Mammary epithelial cell (primary cell): ENCODE measurements around the gene SOX8.

Experiments
- CTCF ChIP-seq, 2 donors: IDR thresholded peaks in 1 of 2; conservative IDR thresholded peaks in 1 of 2; 2 replicates each; pipeline ENCODE4 v1.5.1; 2011 to 2012; ENCODE audit warnings: inconsistent platforms in 2 of 2, low read length in 2 of 2, mild to moderate bottlenecking in 2 of 2, control low read depth in 1 of 2, low read depth in 1 of 2; ENCODE audit not compliant: insufficient read depth in 1 of 2; ENCODE audit errors: extremely low read depth in 1 of 2
- EZH2 ChIP-seq: IDR thresholded peaks from 2 replicates; pipeline ENCODE4 v1.6.1; 2012; ENCODE audit warnings: low read length, inconsistent platforms, borderline replicate concordance

DNA sequence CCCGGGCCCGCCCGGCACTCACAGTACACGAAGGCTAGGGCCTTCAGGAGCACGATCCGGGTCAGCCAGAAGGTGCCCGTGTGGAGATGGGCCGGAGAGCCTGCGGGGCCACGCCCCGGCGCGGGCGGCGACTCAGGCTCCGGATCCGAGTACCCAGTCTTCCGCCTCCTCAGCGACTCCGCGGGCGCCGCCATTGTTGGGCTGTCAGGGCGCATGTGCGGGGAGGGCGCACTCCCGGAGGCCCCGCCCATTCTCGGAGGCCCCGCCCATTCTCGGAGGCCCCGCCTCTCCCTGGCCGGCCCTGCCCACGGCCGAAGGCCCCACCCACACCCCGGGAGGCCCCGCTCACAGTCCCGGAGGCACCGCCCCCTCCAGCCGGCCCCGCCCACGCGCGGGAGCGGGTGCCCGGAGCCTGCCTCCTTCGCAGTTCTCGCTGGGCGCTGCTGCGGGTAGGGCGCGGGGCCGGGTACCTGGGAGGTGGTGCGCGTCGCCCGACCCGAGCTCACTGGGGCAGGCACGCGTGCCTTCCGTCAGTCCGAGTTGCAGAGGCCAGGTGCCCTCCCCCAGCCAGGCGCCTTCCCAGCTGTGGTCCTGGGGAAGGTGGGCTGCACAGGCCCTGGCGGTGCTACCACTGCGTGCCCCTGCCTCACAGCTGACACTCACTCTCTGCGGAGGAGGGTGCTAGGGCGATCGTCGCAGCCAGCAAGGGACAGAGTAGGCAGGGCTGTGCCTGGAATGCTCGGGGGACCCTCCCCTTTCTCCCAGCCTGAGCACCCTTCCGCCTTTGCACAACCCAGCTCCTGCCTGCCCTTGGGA is 10.6 kb upstream of the SOX8 start, which contains the start of gene LMF1:
- no peak for TF ChIP-seq CTCF (conservative IDR thresholded peaks at IDR 0.05 in 1 of 2, IDR thresholded peaks at IDR 0.05 in 1 of 2; ENCODE audit: extremely low read depth in 1 of 2, insufficient read depth in 1 of 2, low read depth in 1 of 2, low read length in 2 of 2)
- no peak for TF ChIP-seq EZH2
